ENCODE measurements around the gene SASH1.

DNA sequence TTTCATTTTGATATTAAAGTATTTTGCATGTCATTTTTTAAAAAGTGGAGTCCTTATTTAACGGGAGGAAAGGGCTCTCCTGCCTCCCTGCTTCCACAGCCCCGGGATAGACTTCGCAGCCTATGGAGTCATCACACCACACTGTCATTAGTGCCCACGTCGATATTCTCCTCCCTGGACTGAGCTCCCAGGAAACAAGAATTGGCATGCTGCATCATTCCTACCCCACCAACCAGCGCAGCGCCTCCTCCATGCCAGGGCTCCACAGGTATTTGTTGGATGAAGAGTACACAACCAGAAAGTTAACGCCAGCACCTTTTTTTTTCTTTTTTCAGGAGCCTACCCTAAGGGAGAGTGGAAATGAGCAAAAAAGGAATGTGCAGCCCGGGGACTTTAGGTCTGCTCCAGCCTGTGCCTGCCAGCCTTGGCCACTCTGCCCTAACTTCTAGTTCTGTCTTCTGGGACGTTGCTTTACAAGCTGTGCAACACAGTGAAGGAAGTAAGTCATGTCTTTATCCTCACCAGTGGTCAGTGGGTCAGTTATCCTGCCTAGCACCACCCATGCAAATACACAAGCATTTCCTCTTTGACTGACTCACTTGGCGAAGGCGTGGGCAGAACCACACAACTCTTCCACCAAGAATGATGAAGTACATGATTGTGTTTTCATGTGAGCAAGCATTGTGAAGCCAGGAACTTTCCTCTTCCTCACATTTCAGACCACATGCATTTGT lies 223.5 kb downstream of the SASH1 start:
- TF ChIP-seq, protein P1, sequence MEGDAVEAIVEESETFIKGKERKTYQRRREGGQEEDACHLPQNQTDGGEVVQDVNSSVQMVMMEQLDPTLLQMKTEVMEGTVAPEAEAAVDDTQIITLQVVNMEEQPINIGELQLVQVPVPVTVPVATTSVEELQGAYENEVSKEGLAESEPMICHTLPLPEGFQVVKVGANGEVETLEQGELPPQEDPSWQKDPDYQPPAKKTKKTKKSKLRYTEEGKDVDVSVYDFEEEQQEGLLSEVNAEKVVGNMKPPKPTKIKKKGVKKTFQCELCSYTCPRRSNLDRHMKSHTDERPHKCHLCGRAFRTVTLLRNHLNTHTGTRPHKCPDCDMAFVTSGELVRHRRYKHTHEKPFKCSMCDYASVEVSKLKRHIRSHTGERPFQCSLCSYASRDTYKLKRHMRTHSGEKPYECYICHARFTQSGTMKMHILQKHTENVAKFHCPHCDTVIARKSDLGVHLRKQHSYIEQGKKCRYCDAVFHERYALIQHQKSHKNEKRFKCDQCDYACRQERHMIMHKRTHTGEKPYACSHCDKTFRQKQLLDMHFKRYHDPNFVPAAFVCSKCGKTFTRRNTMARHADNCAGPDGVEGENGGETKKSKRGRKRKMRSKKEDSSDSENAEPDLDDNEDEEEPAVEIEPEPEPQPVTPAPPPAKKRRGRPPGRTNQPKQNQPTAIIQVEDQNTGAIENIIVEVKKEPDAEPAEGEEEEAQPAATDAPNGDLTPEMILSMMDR (IDR thresholded peaks at IDR 0.05): no peak
- TF ChIP-seq EP300 (IDR thresholded peaks at IDR 0.05): no peak

Measured in sigmoid colon (tissue), 4 donors.